HG03442 (cell line): ENCODE measurements around the gene SYT1.
"Not testable (repeated sequence)": the region's sequence is repeated elsewhere in the genome, so short reads cannot be mapped to it uniquely, and the experiment has no call there.

Source experiments
- ATAC-seq: cut with Tn5 transposase; IDR thresholded peaks from one replicate; pipeline ENCODE4 v1.9.1; 2021; ENCODE audit warnings: mild to moderate bottlenecking, moderate library complexity; ENCODE audit not compliant: unreplicated experiment

Gene SYT1

DNA sequence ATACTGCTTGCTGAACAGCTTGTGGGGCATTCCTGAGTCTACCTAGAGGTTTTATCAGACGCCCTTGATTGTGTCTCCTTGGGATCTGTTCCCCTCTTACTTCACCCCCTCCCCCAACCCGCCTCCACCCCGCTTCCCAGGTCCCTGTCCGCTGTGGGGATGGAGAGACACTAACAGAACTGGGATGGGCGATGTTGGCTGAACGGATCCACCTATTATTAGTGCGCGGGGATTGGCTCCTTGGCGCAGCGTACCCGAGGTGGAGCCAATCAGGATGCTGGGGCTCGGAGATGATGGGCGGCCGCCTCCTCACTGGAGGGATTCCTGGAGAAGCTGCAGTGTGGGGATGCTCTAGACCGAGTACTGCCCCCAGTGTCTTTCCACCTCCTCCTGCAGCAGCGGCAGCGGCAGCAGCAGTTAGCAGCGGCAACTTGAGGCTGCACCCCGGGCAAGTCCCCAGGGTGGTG lies at the start of gene SYT1:
SYT1 (plus strand) TSS at position 372 of the 467 bp plus-strand sequence.
- peak; percentile 28 for ATAC-seq

DNA sequence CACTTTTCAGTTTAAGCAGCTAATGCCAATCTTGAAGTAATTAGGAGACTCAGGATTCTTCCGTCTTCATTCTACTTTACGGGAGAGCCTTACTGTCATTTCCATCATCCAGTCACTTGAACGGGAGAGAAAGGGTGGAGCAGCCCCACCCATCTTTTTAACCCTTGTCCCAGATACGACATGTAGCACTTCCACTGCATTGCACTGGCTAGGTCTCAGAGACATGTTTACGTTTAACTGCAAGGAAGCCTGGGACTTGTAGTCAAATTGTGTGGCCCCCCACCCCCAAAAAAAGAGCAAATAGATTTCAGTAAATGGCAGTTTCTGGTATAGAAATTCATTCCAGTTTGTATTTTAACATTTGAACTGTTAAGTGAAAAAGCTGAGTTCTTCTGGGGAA lies 46.1 kb upstream of the SYT1 start:
- ATAC-seq: no peak

DNA sequence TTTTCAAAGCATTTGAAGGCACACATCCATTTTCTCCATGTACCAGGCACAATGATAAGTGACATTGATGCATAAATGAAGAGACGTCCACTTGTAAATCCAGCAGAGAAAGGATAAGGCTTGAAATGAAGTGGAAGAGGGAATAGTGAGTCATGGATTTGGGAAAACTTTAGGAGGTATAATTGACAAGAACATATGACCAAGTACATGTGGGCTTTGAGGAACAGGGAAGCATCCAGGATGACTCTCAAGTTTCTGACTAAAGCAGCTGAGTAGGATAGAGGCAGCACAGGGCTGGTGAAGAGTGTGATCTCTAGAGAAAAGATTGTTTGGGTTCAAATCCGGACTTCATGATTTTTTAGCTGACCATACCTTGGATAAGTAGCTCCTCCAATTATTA lies 43.6 kb upstream of the SYT1 start:
- no peak for ATAC-seq

DNA sequence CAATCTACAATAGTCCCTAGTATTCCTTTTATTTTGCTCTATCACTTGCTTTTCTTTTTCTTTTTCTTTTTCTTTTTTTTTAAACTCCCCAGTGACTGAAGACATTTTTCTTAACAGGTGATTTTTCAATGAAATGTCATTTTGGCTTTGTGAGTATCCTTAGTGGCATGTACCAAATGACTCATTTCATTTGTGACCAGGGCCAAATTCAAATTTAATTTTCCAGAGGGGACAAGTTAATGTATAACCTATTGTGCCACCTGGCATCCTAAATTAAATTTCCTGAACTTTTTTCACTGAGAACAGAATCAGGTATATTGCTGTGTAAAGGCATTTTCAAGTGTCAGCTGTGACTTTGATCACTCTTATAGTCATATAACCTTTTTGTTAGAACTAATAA lies 39.7 kb upstream of the SYT1 start:
- no peak for ATAC-seq

DNA sequence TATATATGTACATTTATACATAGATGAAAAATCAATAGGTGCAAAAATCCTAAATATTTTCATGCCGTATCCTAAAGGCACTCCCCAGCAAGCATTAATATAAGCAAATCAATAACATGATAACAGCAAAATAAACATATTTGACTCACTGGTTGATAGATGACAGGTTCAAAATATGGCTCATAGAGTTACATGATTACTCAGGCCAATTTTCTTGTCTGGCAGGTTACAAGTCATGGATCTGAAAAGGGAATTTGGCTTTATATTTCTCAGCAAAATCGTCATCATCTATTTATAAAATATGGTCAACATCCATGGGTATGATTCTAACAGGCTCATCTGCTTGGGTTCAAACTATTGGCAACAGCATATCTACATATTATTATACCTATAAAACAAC lies 34.9 kb upstream of the SYT1 start:
- ATAC-seq: no peak

DNA sequence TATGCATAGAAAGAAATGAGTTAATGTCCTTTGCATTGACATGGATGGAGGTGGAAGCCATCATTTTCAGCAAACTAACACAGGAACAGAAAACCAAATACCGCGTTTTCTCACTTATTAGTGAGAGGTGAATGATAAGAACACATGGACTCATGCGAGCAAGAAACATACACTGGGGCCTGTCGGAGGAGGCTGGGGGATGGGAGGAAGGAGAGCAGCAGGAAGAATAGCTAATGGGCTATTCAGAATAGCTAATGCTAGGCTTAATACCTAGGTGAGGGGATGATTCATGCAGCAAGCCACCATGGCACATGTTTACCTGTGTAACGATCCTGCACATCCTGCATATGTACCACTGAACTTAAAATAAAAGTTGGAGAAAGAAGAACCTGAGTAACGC lies 29.1 kb upstream of the SYT1 start:
- ATAC-seq: no peak

DNA sequence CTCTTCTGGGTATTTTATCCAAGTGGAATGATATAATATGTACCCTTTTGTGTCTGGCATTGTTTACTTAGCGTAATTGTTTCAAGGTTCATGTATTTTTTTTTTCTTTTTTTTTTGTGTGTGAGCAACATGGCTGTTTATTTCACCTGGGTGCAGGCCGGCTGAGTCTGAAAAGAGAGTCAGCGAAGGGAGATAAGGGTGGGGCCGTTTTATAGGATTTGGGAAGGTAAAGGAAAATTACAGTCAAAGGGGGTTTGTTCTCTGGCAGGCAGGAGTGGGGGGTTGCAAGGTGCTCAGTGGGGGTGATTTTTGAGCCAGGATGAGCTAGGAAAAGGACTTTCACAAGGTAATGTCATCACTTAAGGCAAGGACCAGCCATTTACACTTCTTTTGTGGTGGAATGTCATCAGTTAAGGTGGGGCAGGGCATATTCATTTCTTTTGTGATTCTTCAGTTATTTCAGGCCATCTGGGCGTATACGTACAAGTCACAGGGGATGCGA lies 24.0 kb upstream of the SYT1 start:
- ATAC-seq: not testable (repeated sequence)

DNA sequence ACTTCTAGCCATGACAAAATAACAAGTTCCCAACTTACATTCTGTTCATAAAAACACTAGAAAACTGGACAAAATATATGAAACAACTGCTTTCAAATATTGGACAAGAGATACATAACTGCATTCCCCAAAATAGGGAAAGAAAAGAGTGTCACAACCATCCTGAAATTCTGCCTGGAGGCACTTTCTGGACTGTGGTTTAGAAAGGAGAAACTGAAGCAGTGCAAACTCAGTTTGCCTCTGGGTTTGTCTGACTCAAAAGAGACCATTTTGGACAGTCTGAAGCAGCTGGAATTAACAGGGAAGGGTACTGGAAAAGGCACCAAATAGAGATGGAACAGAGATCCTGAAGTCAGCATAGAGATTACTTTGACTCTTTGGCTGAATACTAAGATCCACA lies 11.3 kb upstream of the SYT1 start:
- ATAC-seq: no peak

DNA sequence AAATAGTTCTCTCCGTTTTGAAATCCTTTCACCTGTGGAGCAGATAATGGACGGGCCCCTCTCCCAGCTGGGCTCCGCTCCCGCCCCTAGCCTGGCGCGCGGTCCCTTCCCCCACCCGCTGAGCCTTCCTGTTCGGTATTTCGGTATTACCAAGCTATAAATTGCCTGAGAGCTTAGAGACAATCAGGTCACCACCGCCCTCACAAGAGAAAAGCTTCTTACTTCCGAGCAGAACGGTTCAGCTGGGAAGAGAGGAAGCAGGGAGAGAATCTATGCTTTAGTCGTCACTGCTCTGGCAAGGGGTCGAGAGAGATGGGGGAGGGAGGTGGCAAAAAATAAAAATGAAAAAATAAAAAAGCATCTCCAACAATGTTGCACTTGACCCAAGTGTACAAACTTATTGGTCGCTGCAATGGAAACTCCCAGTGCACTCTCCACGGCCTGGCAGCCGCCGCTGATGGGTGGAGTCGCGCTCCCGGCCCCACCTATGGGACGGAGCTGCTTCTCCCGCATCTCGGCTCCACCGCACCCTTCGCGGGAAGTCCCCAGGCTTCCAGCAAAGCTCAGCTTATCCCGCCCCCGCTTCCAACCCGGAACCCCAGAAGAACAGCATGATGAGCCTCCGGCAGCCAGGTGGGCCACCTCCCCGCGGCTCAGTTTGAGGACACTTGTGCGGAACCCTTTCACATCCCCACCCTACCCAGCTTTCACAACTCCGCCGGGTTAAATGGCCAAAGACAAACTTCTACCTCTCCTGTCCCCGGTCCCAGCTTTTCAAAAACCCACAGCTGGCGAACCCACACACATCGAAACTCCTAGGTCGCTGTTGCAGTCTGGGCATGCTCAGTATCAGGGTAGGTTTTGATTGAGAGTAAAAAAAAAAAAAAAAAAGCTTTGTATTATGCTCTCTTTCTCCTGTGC lies 832 bp upstream of the SYT1 start:
- ATAC-seq: peak; percentile 44

DNA sequence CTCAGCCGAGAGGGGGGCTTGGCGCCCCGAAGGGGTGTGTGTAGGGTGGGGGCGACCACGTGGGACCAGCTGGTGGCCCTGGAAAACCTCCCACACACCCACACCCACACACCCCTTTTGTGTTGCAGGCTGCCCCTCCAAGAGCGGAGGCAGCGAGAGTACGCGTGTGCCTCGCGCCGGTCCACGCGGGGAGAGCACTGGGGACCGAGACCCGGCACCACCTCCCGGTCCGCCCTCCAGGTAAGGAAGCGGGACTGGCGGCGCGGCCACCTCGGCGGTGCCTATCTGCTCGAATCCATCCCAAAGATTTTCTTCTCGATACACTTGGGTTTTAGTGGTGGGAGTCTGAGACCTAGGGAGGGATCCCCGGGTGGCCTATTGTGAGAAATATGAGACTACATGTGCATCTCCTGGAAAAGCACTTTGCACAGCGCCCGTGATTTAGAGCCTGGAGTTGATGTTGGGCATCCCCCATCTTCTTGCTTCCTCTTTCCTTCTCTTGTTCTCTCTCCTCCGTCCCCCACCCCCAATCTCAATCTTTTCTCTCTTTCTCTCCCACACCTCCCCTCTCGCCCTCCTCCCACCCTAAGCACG lies 393 bp downstream of the SYT1 start:
- ATAC-seq: no peak

DNA sequence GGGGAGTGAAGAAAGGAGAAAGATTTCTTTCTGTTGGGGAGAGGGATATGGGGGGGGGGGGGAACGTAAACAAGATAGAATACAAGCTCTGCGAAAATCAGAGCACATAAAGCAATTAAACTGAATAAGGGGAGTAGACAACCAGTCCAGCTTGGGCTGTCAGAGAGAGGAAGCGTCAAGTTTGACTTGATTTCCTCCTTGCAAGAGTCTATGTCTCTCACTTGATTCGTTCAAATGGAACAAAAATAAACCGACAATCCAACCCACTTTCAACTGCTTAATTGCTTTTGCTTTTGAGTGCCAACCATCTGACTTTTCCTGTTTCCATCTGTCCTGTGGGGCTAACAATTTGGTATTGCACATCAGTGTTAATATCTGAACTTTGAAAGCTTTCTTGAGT lies 942 bp downstream of the SYT1 start:
- ATAC-seq: no peak

DNA sequence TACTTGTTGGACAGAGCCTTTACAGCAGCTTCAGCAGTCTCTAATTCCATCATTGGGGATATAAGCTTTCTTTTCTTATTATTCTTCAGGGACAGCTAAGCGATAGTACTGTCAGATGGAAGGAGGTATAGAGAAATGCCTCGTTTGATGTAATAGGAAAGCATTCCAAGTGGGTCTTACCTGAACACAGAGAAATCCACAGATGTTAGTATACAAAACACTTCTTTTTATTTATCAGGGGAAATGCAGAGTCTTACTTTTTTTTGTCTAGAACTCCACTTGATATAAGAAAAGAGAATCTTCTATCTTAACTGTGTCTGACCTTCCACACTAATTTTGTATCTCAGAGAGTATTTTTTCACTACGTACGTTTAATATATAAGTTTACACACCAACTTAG lies 1.9 kb downstream of the SYT1 start:
- ATAC-seq: no peak

DNA sequence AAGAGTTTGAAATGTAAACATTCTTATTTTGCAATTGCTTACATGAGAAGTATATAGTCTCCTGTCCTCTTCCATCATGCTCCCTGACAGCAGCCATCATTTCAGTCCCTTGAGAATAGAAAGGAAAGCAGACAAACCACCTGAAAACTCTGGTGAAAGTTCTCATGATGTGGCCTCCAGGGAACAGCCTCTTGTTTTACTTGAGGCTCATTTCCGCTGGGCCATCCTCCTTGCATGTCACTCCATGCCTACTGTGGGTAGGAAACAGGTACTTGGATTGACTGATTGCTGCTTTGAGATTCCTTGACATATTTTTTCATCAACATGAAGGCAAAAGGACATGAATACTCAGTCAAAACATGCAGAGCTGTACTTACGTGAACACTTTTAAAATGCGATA lies 6.0 kb downstream of the SYT1 start:
- ATAC-seq: no peak

DNA sequence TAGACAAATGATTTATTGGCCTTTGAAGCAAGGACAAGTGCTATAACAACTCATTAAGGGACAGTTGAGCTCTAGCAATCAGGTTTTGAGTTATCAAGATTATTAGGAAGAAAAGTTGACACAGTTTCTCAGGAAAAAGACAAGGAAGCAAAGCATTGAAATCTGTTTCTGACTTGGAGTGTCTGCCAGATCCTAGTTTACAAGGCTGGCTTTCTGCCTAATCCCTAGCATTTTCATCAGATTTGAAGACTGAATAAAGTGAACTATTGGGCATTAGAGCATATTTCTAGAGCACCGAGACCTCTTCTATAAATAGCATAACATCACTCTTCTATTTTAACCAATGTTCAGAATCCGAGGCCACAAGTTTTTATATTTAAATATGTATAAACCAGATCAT lies 7.0 kb downstream of the SYT1 start:
- no peak for ATAC-seq

DNA sequence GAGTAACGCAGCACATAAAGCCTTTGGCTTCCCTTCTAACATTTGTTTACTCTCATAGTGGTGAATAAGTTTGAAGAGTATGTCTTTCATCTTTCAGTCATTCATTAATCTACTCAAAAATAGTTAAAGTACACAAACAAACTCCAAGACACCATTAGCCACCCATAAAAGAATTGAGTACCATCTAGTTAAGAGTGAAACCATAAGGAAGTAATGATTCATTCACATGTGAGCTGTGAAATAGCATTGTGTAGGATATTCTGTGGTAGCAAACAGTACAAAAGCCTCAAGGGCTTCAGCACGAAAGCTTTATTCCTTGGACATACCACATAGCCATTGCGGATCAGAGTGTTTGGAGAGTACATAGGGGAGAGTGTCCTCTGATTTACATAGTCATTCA lies 13.9 kb downstream of the SYT1 start:
- ATAC-seq: no peak

DNA sequence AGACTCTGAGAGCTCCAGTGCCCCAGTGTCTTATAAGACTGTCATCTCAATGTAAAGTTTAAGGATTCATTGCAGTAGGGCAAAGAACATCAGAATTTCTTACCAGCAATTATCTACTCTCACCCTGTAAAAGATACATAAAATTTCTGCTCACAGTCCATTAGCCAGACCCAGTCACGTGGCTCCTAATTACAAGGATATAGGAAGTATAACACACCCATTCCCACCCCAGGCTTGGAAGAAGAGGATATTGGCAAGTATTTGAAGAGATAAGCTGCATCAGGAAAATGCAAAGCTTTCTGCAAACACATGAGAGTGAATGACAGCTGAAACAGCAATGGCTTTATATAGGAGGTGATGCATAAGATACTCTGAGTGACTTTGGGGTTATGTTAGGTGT lies 14.3 kb downstream of the SYT1 start:
- ATAC-seq: no peak

DNA sequence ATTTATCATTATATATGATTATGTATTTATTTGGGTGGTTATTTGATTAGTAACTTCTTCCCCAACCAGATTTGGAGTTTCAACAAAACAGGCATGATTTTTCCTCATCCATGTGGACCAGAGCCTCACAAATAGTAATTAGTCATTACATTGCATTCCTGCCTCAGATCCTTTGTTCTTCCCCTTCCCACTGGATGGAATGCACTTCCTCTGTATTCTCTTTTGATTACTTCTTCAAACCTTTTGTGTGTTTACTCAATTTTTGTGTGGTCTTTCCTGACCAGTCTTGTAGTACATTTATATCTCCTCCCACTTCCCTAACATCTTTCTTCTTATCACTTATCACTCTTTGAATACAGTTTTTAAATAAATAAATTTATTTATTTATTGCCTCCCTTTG lies 15.5 kb downstream of the SYT1 start:
- no peak for ATAC-seq

DNA sequence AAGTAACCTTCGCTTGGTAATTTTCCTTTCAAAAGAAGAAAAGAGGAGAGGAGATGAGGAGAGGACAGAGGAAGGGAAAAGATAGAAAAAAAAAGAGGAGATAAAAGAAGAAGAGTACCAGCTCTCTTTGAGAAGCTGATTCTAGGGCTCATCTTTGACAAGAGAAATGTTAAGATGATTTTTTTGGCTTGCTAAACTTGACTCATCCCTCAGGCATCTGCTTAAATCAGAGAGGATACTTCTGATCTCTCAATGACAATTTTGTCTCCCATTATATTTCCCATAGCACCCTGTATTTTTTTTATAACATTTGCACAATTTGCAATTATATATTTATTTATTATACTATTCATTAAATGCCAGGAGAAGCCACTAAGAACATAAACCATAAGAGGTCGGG lies 17.1 kb downstream of the SYT1 start:
- ATAC-seq: no peak

DNA sequence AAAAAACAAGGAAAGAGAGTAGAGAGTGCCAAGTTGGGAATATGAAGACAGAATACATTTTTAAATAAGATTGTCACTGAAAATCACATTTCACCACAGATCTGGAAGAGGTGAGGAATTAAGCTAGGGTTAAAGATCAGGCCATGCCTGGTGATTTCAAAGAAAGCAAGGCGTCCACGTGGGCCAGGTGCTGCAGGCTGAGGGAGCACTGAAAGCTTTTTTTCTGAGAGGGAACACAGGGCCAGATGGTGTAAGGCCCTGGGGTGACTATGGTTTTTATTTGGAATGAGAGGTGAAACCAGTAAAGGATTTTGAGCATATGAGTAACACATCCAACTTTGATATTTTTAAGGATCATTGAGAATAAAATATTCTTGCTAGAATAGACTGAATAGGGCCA lies 20.9 kb downstream of the SYT1 start:
- no peak for ATAC-seq

DNA sequence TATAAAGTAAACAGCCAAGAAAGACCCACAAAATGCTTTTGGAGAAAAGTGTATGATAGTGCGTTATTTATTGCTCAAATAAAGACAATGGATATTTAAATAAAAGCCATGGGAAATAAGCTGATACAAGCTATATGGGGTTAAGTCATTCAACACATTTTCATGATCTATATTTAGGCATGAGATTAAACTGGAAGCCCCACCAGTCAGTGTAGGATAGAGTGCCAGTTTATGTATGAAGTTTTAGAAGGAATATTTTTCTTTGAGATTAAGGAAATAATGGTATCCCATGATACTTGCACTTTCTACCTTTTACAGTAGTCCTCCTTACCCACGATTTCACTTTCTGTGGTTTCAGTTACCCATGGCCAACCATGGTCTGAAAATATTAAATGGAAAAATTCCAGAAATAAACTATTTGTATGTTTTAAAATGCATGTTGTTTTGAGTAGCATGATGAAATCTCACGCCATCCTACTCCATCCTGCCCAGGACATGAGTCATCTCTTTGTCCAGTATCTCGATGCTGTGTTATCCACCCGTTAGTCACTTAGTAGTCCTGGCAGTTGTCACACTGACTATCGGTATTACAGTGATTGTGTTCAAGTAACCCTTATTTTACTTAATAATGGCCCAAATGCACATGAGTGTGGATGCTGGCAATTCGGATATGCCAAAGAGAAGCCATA lies 22.3 kb downstream of the SYT1 start:
- no peak for ATAC-seq

DNA sequence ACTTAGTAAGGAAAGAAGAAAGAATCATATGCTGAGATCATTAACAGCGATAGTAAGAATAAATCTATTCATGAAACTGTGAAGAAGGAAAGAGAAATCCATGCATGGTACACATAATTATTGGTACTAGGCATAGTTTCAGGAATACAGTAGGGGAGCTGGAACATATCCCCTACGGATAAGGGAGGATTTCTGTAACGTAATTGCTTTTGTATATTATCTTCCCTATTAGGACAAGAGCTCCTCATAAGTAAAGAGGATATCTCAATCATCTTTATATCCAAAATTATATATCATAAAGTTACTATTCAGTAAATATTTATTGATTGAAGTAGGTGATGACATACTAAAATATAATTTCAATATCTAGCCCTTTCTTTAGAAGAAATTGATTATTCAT lies 22.9 kb downstream of the SYT1 start:
- ATAC-seq: no peak

DNA sequence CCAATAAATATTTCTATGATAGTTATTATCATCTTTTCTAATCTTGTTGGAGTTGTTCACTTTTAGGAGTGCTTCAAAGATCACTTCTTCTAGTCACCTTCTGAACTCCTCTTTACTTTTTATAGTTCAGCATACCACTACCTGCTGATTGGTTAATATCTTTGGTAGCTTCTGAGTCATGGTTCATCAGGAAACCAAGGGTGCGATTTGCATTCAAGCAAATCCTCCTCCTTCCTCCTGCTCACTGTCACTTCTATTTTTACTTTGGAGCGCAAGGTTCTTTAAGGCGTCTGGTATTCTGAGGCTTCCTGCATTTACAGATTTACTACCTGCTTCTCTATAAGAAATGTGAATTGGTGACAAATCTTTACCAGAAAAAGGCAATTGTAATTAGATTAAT lies 24.0 kb downstream of the SYT1 start:
- ATAC-seq: peak; percentile 93
